OCI-LY7 (cell line): ENCODE data around the gene OR6Q1. TPM values are rescaled to one million over a fixed set of nuclear protein-coding genes. Genes with fewer than 3 reads are reported as not detected.

Experiments
- BruUV-seq: library from RNA; stranded (reverse); fragments of 400-500 nt; replicated peaks from 2 replicates; lab custom pipeline; 2021; lab: Mats Ljungman, UMichigan
- CTCF ChIA-PET: fragments of 300-600 bp; sonication (Branson Sonifier 250); formaldehyde crosslinking; loops from one replicate; lab custom pipeline; 2022; ENCODE audit warnings: antibody characterized with exemption; ENCODE audit not compliant: unreplicated experiment; lab: Charles Lee
- POLR2A ChIA-PET: fragments of 300-600 bp; sonication (Branson Sonifier 250); formaldehyde crosslinking; loops from one replicate; lab custom pipeline; 2022; ENCODE audit warnings: antibody characterized with exemption; lab: Charles Lee
- DNase-seq: peaks from one replicate; pipeline ENCODE4 v3.0.0-alpha.2; 2015; ENCODE audit warnings: low spot score
- H2AFZ ChIP-seq: fragments of 200-600 bp; sonication (generic), shearing (Covaris generic); 2 replicates; pipeline ENCODE4 v1.6.1; 2014; ENCODE audit warnings: mild to moderate bottlenecking, antibody characterized with exemption, low read length, moderate library complexity
- H3K27ac ChIP-seq: fragments of 200-600 bp; sonication (generic); 2 replicates; pipeline ENCODE4 v1.5.1; 2014; ENCODE audit warnings: mixed run types, low read depth, mild to moderate bottlenecking, moderate library complexity, low read length, inconsistent platforms; ENCODE audit not compliant: poor library complexity, severe bottlenecking
- H3K36me3 ChIP-seq: fragments of 200-600 bp; sonication (generic); 2 replicates; pipeline ENCODE4 v1.6.1; 2014; ENCODE audit warnings: mild to moderate bottlenecking, antibody characterized with exemption, low read length, moderate library complexity, mixed read lengths; ENCODE audit not compliant: insufficient read depth
- H3K4me1 ChIP-seq: fragments of 200-600 bp; sonication (generic); 2 replicates; pipeline ENCODE4 v1.5.1; 2014; ENCODE audit warnings: mild to moderate bottlenecking, low read length; ENCODE audit not compliant: insufficient read depth, poor library complexity, severe bottlenecking
- H3K4me2 ChIP-seq: fragments of 200-600 bp; sonication (generic); 2 replicates; pipeline ENCODE4 v1.6.1; 2014; ENCODE audit warnings: mild to moderate bottlenecking, low read length
- H3K4me3 ChIP-seq: fragments of 200-600 bp; sonication (generic); 2 replicates; pipeline ENCODE4 v1.5.1; 2014; ENCODE audit warnings: mild to moderate bottlenecking, low read depth, low read length; ENCODE audit not compliant: poor library complexity, severe bottlenecking
- H3K79me2 ChIP-seq: fragments of 200-600 bp; sonication (generic); 2 replicates; pipeline ENCODE4 v1.6.1; 2016; ENCODE audit warnings: low read depth, mild to moderate bottlenecking, low read length, moderate library complexity, mixed read lengths; ENCODE audit not compliant: insufficient read depth
- H3K9me2 ChIP-seq: fragments of 200-600 bp; sonication (generic); 2 replicates; pipeline ENCODE4 v1.6.1; 2016; ENCODE audit warnings: mild to moderate bottlenecking, low read length, mixed read lengths; ENCODE audit not compliant: insufficient read depth
- H3K9me3 ChIP-seq: fragments of 200-600 bp; sonication (generic); 2 replicates; pipeline ENCODE4 v1.6.1; 2014; ENCODE audit warnings: mild to moderate bottlenecking, mixed run types, low read length, mixed read lengths
- H4K20me1 ChIP-seq: fragments of 200-600 bp; sonication (generic); 2 replicates; pipeline ENCODE4 v1.6.1; 2014; ENCODE audit warnings: mild to moderate bottlenecking, antibody characterized with exemption, low read length, moderate library complexity, mixed read lengths; ENCODE audit not compliant: insufficient read depth
- EZH2phosphoT487 ChIP-seq: fragments of 200-600 bp; sonication (generic); IDR thresholded peaks from 2 replicates; pipeline ENCODE4 v1.6.1; 2018; ENCODE audit warnings: low read depth, borderline replicate concordance, mild to moderate bottlenecking, mixed run types, antibody characterized with exemption, low read length, moderate library complexity, mixed read lengths
- intact Hi-C: fragments of 100-400 bp; cut with micrococcal nuclease; formaldehyde crosslinking; loops from one replicate; pipeline ENCODE4 v1.10.0; 2022; ENCODE audit not compliant: unreplicated experiment
- total RNA-seq, 2 experiments: library from RNA; depleted of rRNA in 1 of 2; stranded (reverse); fragments of >200 nt in 1 of 2; shearing (Covaris generic) in 1 of 2; gene quantifications; 2 replicates each; pipeline ENCODE4 v1.2.3, GENCODE V29; 2014 to 2022
- TF ChIP-seq, protein P1 (sequence below): fragments of 200-600 bp; sonication (generic); conservative IDR thresholded peaks from 2 replicates; pipeline ENCODE4 v1.5.1; 2014; ENCODE audit warnings: mild to moderate bottlenecking, antibody characterized with exemption, low read length, moderate library complexity, mixed read lengths

OR6Q1 gene
- total RNA-seq, 2 experiments from 2014 or later, result not detected

DNA sequence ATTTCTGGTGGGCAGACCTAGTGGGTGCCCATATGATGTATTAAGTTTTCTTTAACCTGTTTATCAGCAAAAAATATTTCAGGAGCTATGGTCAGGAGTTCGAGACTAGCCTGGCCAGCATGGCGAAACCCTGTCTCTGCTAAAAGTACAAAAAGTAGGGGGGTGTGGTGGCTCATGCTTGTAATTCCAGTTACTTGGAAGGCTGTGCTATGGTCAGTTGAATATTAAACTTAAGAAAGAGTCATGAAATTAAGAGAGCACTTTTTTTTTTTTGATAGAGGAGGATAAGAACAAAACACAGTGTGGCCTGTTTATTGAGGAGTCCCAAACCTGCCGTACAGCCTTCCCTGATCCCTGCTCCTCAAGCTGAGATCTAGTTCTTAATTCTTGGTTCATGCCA lies 29.8 kb downstream of the OR6Q1 start:
- no peaks in the 10 kb centered on the region for H4K20me1 ChIP-seq
- H3K9me2 ChIP-seq, result no peaks in the 10 kb centered on the region
- no peak for DNase-seq
- intact Hi-C loops, result no loop called here
- TF ChIP-seq EZH2phosphoT487, result no peak
- TF ChIP-seq, protein P1, sequence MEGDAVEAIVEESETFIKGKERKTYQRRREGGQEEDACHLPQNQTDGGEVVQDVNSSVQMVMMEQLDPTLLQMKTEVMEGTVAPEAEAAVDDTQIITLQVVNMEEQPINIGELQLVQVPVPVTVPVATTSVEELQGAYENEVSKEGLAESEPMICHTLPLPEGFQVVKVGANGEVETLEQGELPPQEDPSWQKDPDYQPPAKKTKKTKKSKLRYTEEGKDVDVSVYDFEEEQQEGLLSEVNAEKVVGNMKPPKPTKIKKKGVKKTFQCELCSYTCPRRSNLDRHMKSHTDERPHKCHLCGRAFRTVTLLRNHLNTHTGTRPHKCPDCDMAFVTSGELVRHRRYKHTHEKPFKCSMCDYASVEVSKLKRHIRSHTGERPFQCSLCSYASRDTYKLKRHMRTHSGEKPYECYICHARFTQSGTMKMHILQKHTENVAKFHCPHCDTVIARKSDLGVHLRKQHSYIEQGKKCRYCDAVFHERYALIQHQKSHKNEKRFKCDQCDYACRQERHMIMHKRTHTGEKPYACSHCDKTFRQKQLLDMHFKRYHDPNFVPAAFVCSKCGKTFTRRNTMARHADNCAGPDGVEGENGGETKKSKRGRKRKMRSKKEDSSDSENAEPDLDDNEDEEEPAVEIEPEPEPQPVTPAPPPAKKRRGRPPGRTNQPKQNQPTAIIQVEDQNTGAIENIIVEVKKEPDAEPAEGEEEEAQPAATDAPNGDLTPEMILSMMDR, result no peak
- H3K9me3 ChIP-seq, result no peaks in the 10 kb centered on the region
- no TSS peak for BruUV-seq
- H3K79me2 ChIP-seq, result no peaks in the 10 kb centered on the region
- no peak overlapping the region for H3K4me2 ChIP-seq
- no peak overlapping the region for H3K27ac ChIP-seq
- H3K4me1 ChIP-seq, result no peaks in the 10 kb centered on the region
- no peak overlapping the region for H2AFZ ChIP-seq
- ChIA-PET CTCF (no interaction called here), POLR2A (no interaction called here)
- no peak overlapping the region for H3K4me3 ChIP-seq
- H3K36me3 ChIP-seq, result no peaks in the 10 kb centered on the region

DNA sequence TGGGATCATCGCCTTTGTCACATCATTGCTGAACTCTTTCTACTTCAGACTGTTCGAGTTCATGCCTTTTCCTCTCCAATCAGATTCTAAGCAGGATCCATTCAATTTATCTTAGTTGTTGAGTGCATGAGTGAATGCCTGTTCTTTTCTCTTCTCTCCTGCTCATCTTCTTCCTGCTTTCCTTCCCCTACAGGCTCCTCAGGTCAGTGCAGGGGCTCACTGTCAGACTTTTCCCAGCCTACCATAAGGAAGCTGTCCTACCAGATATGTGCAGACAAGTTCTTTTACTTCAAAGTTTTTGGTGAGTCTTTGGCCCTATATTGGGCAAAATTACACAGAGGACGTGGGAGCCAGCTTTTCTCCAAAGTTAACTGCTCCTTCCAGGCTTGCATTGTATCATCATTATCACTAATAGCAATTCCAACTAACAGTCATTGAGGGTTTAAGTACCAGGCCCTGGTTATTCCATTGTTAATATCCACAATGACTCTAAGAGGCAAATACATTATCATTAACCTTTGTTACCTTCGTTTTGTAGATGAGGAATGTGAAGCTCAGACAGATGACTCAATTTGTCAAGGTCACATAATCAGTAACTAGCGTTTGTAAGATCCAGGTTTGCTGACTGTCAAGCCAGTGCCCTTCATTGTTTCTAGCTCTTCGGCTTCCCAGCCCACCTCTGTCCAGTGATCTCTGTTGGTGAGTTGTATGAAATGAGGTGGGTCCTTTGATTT lies 30.4 kb downstream of the OR6Q1 start:
- ChIA-PET POLR2A (no interaction called here), CTCF (no interaction called here)
- Histone ChIP-seq H3K27ac (no peak overlapping the region), H3K9me3 (no peaks in the 10 kb centered on the region), H3K4me3 (no peak overlapping the region), H4K20me1 (no peaks in the 10 kb centered on the region), H3K4me2 (no peak overlapping the region), H3K9me2 (no peaks in the 10 kb centered on the region), H3K36me3 (no peaks in the 10 kb centered on the region), H3K79me2 (no peaks in the 10 kb centered on the region), H3K4me1 (no peaks in the 10 kb centered on the region), H2AFZ (no peak overlapping the region)
- no peak for DNase-seq
- no TSS peak for BruUV-seq
- no peak for TF ChIP-seq EZH2phosphoT487
- TF ChIP-seq, protein P1, result no peak
- intact Hi-C loops, result no loop called here

DNA sequence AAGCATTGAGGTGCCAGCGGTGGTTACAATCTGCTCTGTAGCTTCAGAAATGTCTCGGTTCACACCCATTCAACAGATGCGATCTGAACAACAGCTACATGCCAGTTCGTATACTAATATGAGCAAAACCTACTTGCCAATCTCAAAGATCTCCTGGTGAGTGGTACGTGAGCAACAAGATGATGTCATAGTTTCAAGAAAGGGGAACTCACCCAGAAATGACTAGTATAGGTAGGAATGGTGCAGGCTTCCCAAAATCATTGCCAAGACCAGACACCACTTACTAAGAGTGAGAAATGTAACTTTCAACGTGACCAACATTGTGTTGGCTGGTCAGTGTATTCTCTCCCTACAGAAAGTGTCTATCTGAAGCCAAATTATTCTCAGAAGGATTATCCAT lies 31.1 kb downstream of the OR6Q1 start:
- no peaks in the 10 kb centered on the region for H3K79me2 ChIP-seq
- no peaks in the 10 kb centered on the region for H3K4me1 ChIP-seq
- TF ChIP-seq, protein P1, result no peak
- no peak for TF ChIP-seq EZH2phosphoT487
- DNase-seq, result no peak
- no TSS peak for BruUV-seq
- H3K36me3 ChIP-seq, result no peaks in the 10 kb centered on the region
- POLR2A ChIA-PET, result no interaction called here
- intact Hi-C loops, result no loop called here
- no peak overlapping the region for H3K27ac ChIP-seq
- H3K4me2 ChIP-seq, result no peak overlapping the region
- H3K9me3 ChIP-seq, result no peaks in the 10 kb centered on the region
- H3K4me3 ChIP-seq, result no peak overlapping the region
- no peaks in the 10 kb centered on the region for H3K9me2 ChIP-seq
- no peaks in the 10 kb centered on the region for H4K20me1 ChIP-seq
- no peak overlapping the region for H2AFZ ChIP-seq
- CTCF ChIA-PET, result no interaction called here
